K562 (cell line): ENCODE results near the gene GCDH. TPM values are rescaled to one million over a fixed set of nuclear protein-coding genes. Genes with fewer than 3 reads are reported as not detected.

Experiments used
- AFF4 ChIP-seq: sonication (generic); formaldehyde crosslinking; IDR thresholded peaks from 2 replicates; pipeline ENCODE4 v1.8.0; 2023; ENCODE audit warnings: mild to moderate bottlenecking, missing genetic modification reagents
- ARID4B ChIP-seq: sonication (generic); formaldehyde crosslinking; IDR thresholded peaks from 2 replicates; pipeline ENCODE4 v1.8.0; 2022; ENCODE audit warnings: mild to moderate bottlenecking, missing genetic modification reagents
- CBX5 ChIP-seq: IDR thresholded peaks from 2 replicates; pipeline ENCODE4 v1.6.1; 2014; ENCODE audit warnings: low read depth, borderline replicate concordance
- EGR1 ChIP-seq: fragments of 450-650 bp; conservative IDR thresholded peaks from 2 replicates; pipeline ENCODE4 v1.6.1; 2017; ENCODE audit warnings: mild to moderate bottlenecking
- ESRRA ChIP-seq: fragments of 450-650 bp; IDR thresholded peaks from 2 replicates; pipeline ENCODE4 v1.6.1; 2014; ENCODE audit warnings: low read depth, mild to moderate bottlenecking, moderate library complexity, borderline replicate concordance
- FOXP4 ChIP-seq: sonication (generic); formaldehyde crosslinking; IDR thresholded peaks from 2 replicates; pipeline ENCODE4 v1.8.0; 2022; ENCODE audit warnings: mild to moderate bottlenecking, missing genetic modification reagents, borderline replicate concordance
- HSF4 ChIP-seq: fragments of 250-450 bp; sonication (Bioruptor Pico); IDR thresholded peaks from 2 replicates; pipeline ENCODE4 v2.1.2; 2022; ENCODE audit warnings: mild to moderate bottlenecking, moderate library complexity, borderline replicate concordance
- JUN ChIP-seq, 2 experiments: sonication (generic) in 1 of 2; formaldehyde crosslinking in 1 of 2; IDR thresholded peaks; 2 replicates each; pipeline versions ENCODE4 v1.6.1 to v1.8.0; 2012 to 2022; ENCODE audit warnings: borderline replicate concordance in 2 of 2, mild to moderate bottlenecking in 2 of 2, improper control_type of control experiment in 1 of 2, low read depth in 1 of 2, low read length in 1 of 2, missing genetic modification reagents in 1 of 2
- KAT7 ChIP-seq: sonication (generic); formaldehyde crosslinking; IDR thresholded peaks from 2 replicates; pipeline ENCODE4 v1.8.0; 2022; ENCODE audit warnings: missing genetic modification reagents, mild to moderate bottlenecking, borderline replicate concordance
- PML ChIP-seq: IDR thresholded peaks from 2 replicates; pipeline ENCODE4 v1.6.1; 2012; ENCODE audit warnings: low read length, inconsistent platforms
- PTBP1 ChIP-seq: fragments of 200-400 bp; formaldehyde crosslinking; IDR thresholded peaks from 2 replicates; pipeline ENCODE4 v1.6.1; 2017; ENCODE audit warnings: low read depth, low read length
- TBP ChIP-seq: optimal IDR thresholded peaks from 2 replicates; pipeline ENCODE3; 2011; ENCODE audit warnings: low read depth, low read length, improper control_type of control experiment
- USF2 ChIP-seq: sonication (generic); formaldehyde crosslinking; IDR thresholded peaks from 2 replicates; pipeline ENCODE4 v1.5.0; 2020; ENCODE audit warnings: missing genetic modification reagents
- ZNF165 ChIP-seq: fragments of 250-450 bp; sonication (Bioruptor Pico); IDR thresholded peaks from 2 replicates; pipeline ENCODE4 v1.4.0; 2020; ENCODE audit warnings: borderline replicate concordance
- ZNF589 ChIP-seq: fragments of 200-800 bp; sonication (Bioruptor generic); IDR thresholded peaks from 2 replicates; pipeline ENCODE4 v1.6.1; 2016; ENCODE audit warnings: low read depth, missing genetic modification characterization, missing compliant biosample characterization
- polyA plus RNA-seq, 8 experiments: library from polyadenylated mRNA; depleted of rRNA in 4 of 8; stranded (reverse) in 5 of 8; unstranded in 3 of 8; fragments of >200 nt; fragmentation: Nextera tagmentation in 2 of 8; fragmentation: Illumina TruSeq in 1 of 8; extraction: Ambion mirVana in 2 of 8; extraction: Trizol in 1 of 8; gene quantifications; 2 replicates each; pipeline versions ENCODE4 v1.2.1 to v1.2.3, GENCODE V29; 2011 to 2014; ENCODE audit warnings: inconsistent platforms in 1 of 8, missing spikeins in 1 of 8
- total RNA-seq, 7 experiments: library from RNA; depleted of rRNA in 6 of 7; stranded (reverse); fragments of >200 nt in 6 of 7; fragmentation: Illumina TruSeq in 2 of 7; extraction: Trizol in 2 of 7; gene quantifications; 2 replicates each; pipeline versions ENCODE4 v1.2.1 to v1.2.3, GENCODE V29; 2011 to 2021; ENCODE audit warnings: low replicate concordance in 1 of 7

GCDH gene
- total and polyA plus RNA-seq, 9 of the 15 experiments (the other 6 are each of a cell fraction or from before 2014, with no cell fraction given), result 2.9 to 50.8 (median 19.1) TPM

- no peak for TF ChIP-seq ZNF165
- no peak for TF ChIP-seq KAT7 (CRISPR knock-in tag)
- no peak for TF ChIP-seq CBX5
- no peak for TF ChIP-seq PTBP1
- peak; percentile 52 for TF ChIP-seq TBP
- no peak for TF ChIP-seq ZNF589 (CRISPR knock-in tag)
- no peak; the same call in 1 of the 2 replicates for TF ChIP-seq ESRRA
- TF ChIP-seq ARID4B, result peak; percentile 99
- peak; percentile 33 for TF ChIP-seq EGR1
- TF ChIP-seq USF2 (CRISPR knock-in tag), result no peak
- TF ChIP-seq JUN (IDR thresholded peaks at IDR 0.05; ENCODE audit: borderline replicate concordance, low read depth, low read length), result peak; percentile 57; the same call in 1 of the 2 replicates
- TF ChIP-seq JUN (CRISPR knock-in tag; IDR thresholded peaks at IDR 0.05; ENCODE audit: borderline replicate concordance), result peak; percentile 94; the same call in 1 of the 2 replicates
- TF ChIP-seq FOXP4 (CRISPR knock-in tag), result no peak
- no peak for TF ChIP-seq PML
- 0 out of 2 replicates have a peak, but pooled peaks have one; percentile 23 for TF ChIP-seq AFF4 (CRISPR knock-in tag)
- TF ChIP-seq HSF4 (CRISPR knock-in tag), result no peak
Observed at GRCh38 chr19:12890787-12891552, at the start of gene GCDH (continued).
